Loucy (cell line): ENCODE data around the gene RCAN2.

Experiments used
- CTCF ChIP-seq: fragments of 200-600 bp; sonication (generic); conservative IDR thresholded peaks from 2 replicates; pipeline ENCODE4 v1.5.1; 2014; ENCODE audit warnings: mild to moderate bottlenecking, antibody characterized with exemption, low read length
- EZH2phosphoT487 ChIP-seq: fragments of 200-600 bp; IDR thresholded peaks from 2 replicates; pipeline ENCODE4 v1.6.1; 2018; ENCODE audit warnings: antibody characterized with exemption, mild to moderate bottlenecking, moderate library complexity, borderline replicate concordance

- no peak for TF ChIP-seq CTCF
- TF ChIP-seq EZH2phosphoT487, result no peak
Observed at GRCh38 chr6:46509063-46509462, 17.8 kb upstream of the RCAN2 start.
